ENCODE data around the gene MSH5.
"Not testable (repeated sequence)": the region's sequence is repeated elsewhere in the genome, so short reads cannot be mapped to it uniquely, and the experiment has no call there.

MSH5 gene

GRCh38 chr6:31782126-31782855, 42.5 kb downstream of the MSH5 start:
- DNase-seq (ENCODE audit: insufficient read length, low spot score) (no peak), FAIRE-seq (no peak)
- TF ChIP-seq POLR2A (IDR thresholded peaks at IDR 0.05; ENCODE audit: low read depth, low read length): no peak
- TF ChIP-seq POLR2AphosphoS5 (IDR thresholded peaks at IDR 0.05; ENCODE audit: low read depth, low read length): no peak
- TF ChIP-seq TAF1 (IDR thresholded peaks at IDR 0.05; ENCODE audit: low read depth, low read length): no peak
- TF ChIP-seq PAX5 (IDR thresholded peaks at IDR 0.05; ENCODE audit: insufficient read depth, low read length, severe bottlenecking): no peak
- TF ChIP-seq POU2F2 (IDR thresholded peaks at IDR 0.05; ENCODE audit: low read depth, low read length): no peak
- TF ChIP-seq SPI1 (IDR thresholded peaks at IDR 0.05; ENCODE audit: low read depth, low read length): no peak

DNA sequence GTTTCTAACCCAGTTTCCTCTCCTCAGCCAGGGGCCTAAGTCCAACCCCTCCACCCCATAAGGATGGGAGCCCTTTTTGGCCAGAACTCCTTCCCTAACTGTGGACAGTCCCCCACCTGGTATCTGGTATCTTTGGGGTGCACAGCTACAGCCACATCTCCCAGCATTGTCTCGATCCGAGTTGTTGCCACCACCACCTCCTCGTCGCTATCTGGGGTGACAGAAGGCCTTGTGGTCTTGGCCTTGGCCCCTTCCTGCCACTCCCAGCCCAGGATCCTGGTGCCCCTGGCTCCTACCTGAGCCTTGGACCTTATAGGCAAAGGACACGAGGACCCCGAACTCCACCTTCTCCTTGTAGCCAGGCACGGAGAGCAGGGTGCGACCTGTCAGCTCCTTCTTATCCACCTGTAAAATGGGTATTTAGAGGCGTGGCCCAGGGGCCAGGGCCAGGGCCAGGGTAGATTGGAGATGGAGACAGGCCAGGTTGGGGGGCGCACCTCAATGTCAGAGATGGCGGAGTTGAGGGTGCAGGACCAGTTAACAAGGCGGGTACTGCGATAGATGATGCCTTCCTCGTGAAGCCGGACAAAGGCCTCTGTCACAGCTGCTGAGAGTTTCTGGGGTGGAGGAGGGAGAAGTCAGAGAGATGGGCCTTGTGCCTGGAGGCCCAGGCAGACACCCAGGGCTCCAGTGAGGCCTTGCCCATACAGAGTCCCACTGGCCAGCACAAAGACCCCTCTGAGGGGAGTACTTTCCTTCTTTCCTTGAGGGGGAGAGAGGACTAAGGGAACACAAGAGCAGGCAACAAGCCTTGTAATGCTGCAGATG, 44.5 kb downstream of the MSH5 start:
- FAIRE-seq: no peak
- no peak for DNase-seq (ENCODE audit: insufficient read length, low spot score)
- TF ChIP-seq POLR2AphosphoS5 (IDR thresholded peaks at IDR 0.05; ENCODE audit: low read depth, low read length) (no peak), POLR2A (IDR thresholded peaks at IDR 0.05; ENCODE audit: low read depth, low read length) (0 out of 2 replicates have a peak, but pooled peaks have one; percentile 11), TAF1 (IDR thresholded peaks at IDR 0.05; ENCODE audit: low read depth, low read length) (no peak)

DNA sequence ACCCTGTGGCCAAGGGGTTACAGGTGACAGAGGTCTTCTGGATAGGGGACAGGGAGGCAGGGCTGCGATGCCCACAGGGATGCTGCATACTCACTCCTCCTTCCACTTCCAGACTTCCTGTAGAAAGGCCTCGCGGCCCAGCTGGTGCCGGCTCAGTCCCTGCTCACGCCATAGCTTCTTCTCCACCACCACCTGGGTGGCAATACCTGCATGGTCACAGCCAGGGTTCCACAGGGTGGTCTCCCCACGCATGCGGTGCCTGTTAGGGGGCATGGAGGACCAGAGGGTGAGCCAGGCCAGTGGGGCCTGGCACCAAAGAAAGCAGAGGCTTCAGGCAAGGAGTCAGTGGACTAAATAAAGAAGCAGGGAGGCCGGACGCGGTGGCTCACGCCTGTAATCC, 45.7 kb downstream of the MSH5 start:
- DNase-seq (ENCODE audit: insufficient read length, low spot score): no peak
- TF ChIP-seq POLR2A (IDR thresholded peaks at IDR 0.05; ENCODE audit: low read depth, low read length) (no peak), SPI1 (IDR thresholded peaks at IDR 0.05; ENCODE audit: low read depth, low read length) (no peak), POLR2AphosphoS5 (IDR thresholded peaks at IDR 0.05; ENCODE audit: low read depth, low read length) (no peak), POU2F2 (IDR thresholded peaks at IDR 0.05; ENCODE audit: low read depth, low read length) (no peak), TAF1 (IDR thresholded peaks at IDR 0.05; ENCODE audit: low read depth, low read length) (no peak), PAX5 (IDR thresholded peaks at IDR 0.05; ENCODE audit: insufficient read depth, low read length, severe bottlenecking) (no peak)
- FAIRE-seq: no peak

- no peak for FAIRE-seq
- no peak for DNase-seq (ENCODE audit: insufficient read length, low spot score)
- TF ChIP-seq PAX5 (IDR thresholded peaks at IDR 0.05; ENCODE audit: insufficient read depth, low read length, severe bottlenecking): no peak
- no peak for TF ChIP-seq POU2F2 (IDR thresholded peaks at IDR 0.05; ENCODE audit: low read depth, low read length)
- no peak for TF ChIP-seq SPI1 (IDR thresholded peaks at IDR 0.05; ENCODE audit: low read depth, low read length)
- TF ChIP-seq POLR2A (IDR thresholded peaks at IDR 0.05; ENCODE audit: low read depth, low read length): no peak
- TF ChIP-seq POLR2AphosphoS5 (IDR thresholded peaks at IDR 0.05; ENCODE audit: low read depth, low read length): no peak
- TF ChIP-seq TAF1 (IDR thresholded peaks at IDR 0.05; ENCODE audit: low read depth, low read length): no peak
Observed at GRCh38 chr6:31791324-31792089, 51.7 kb downstream of the MSH5 start.

DNA sequence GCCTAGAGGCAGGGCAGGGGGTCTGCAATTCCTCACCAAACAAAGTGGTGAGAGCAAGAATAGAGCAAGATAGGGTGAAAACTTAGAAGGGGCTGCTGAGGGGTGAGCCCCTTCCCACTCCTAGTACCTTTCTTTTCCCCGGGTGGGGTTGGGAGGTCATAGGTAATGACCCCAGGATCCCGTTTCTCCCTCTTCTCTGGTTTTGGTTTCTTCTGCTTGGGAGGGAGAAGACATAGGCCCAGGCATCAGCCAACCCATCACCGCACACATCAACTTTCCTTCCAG, 52.2 kb downstream of the MSH5 start:
- DNase-seq (ENCODE audit: insufficient read length, low spot score) (no peak), FAIRE-seq (no peak)
- TF ChIP-seq SPI1 (IDR thresholded peaks at IDR 0.05; ENCODE audit: low read depth, low read length) (no peak), POLR2A (IDR thresholded peaks at IDR 0.05; ENCODE audit: low read depth, low read length) (no peak), POU2F2 (IDR thresholded peaks at IDR 0.05; ENCODE audit: low read depth, low read length) (no peak), TAF1 (IDR thresholded peaks at IDR 0.05; ENCODE audit: low read depth, low read length) (no peak), PAX5 (IDR thresholded peaks at IDR 0.05; ENCODE audit: insufficient read depth, low read length, severe bottlenecking) (no peak)

- FAIRE-seq (no peak), DNase-seq (ENCODE audit: insufficient read length, low spot score) (no peak)
- TF ChIP-seq SPI1 (IDR thresholded peaks at IDR 0.05; ENCODE audit: low read depth, low read length) (no peak), POLR2A (IDR thresholded peaks at IDR 0.05; ENCODE audit: low read depth, low read length) (no peak), TAF1 (IDR thresholded peaks at IDR 0.05; ENCODE audit: low read depth, low read length) (no peak), POU2F2 (IDR thresholded peaks at IDR 0.05; ENCODE audit: low read depth, low read length) (no peak), POLR2AphosphoS5 (IDR thresholded peaks at IDR 0.05; ENCODE audit: low read depth, low read length) (no peak), PAX5 (IDR thresholded peaks at IDR 0.05; ENCODE audit: insufficient read depth, low read length, severe bottlenecking) (no peak)
Observed at GRCh38 chr6:31792761-31793171, 53.0 kb downstream of the MSH5 start.

DNA sequence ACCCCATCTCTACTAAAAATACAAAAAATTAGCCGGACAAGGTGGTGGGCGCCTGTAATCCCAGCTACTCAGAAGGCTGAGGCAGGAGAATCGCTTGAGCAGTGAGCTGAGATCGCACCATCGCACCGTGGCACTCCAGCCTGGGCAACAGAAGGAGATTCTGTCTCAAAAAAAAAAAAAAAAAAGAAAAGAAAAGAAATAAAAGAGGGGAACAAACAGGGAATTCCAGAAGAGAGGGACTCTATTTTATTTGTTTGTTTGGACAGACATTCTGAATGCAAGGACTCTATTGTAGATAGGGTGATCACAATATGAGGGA, 54.1 kb downstream of the MSH5 start:
- FAIRE-seq; DNase-seq (ENCODE audit: insufficient read length, low spot score): not testable (repeated sequence)

DNA sequence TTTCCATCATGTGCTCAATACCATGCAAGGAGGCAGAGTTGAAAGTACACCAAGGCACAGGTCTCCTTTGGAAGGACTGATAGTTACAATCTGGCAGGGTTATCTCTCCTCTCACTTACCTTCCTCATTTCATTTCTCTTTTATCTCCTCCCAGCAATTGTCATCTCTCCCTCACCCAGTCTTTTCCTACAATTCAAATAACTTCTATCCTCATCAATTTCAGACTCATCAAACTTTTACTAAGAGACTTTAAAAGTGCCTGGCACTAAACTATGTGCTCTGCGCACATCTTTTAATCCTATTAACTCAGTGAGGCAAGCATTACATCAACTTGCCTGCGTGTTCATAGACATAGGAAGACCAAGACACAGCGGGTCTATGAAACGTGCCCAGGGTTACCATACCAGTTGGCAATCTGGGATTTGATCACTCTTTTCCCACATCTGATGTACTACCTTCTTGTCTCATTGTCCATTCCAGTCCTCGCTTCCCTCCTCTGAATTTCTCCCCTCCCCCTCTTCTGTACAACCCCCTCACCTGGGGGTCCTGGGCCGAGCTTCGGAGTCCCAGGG, 54.6 kb downstream of the MSH5 start:
- peak; percentile 38 for FAIRE-seq
- DNase-seq (ENCODE audit: insufficient read length, low spot score): no peak
- TF ChIP-seq POU2F2 (IDR thresholded peaks at IDR 0.05; ENCODE audit: low read depth, low read length) (no peak), POLR2AphosphoS5 (IDR thresholded peaks at IDR 0.05; ENCODE audit: low read depth, low read length) (no peak), POLR2A (IDR thresholded peaks at IDR 0.05; ENCODE audit: low read depth, low read length) (no peak), PAX5 (IDR thresholded peaks at IDR 0.05; ENCODE audit: insufficient read depth, low read length, severe bottlenecking) (no peak), TAF1 (IDR thresholded peaks at IDR 0.05; ENCODE audit: low read depth, low read length) (no peak), SPI1 (IDR thresholded peaks at IDR 0.05; ENCODE audit: low read depth, low read length) (no peak)

GRCh38 chr6:31794866-31795615, 55.2 kb downstream of the MSH5 start:
- no peak for FAIRE-seq
- peak; percentile 57 for DNase-seq (ENCODE audit: insufficient read length, low spot score)

More at GRCh38 chr6:31794866-31795615, 55.2 kb downstream of the MSH5 start:
- no peak for TF ChIP-seq POLR2A (IDR thresholded peaks at IDR 0.05; ENCODE audit: low read depth, low read length)
- TF ChIP-seq POLR2AphosphoS5 (IDR thresholded peaks at IDR 0.05; ENCODE audit: low read depth, low read length): no peak
- no peak for TF ChIP-seq TAF1 (IDR thresholded peaks at IDR 0.05; ENCODE audit: low read depth, low read length)
- no peak for TF ChIP-seq POU2F2 (IDR thresholded peaks at IDR 0.05; ENCODE audit: low read depth, low read length)
- no peak for TF ChIP-seq SPI1 (IDR thresholded peaks at IDR 0.05; ENCODE audit: low read depth, low read length)
- no peak for TF ChIP-seq PAX5 (IDR thresholded peaks at IDR 0.05; ENCODE audit: insufficient read depth, low read length, severe bottlenecking)

Measured in GM12891 (cell line).